Activated T-cell treated with anti-CD3 and anti-CD28 coated beads, Interleukin-2, amount 50 U/mL, for 1 hour (primary cell): Measurements from ENCODE around the gene ARSK.

Experiments
- DNase-seq: peaks from one replicate; pipeline ENCODE4 v3.0.0-alpha.2; 2020

The ARSK gene, protein sequence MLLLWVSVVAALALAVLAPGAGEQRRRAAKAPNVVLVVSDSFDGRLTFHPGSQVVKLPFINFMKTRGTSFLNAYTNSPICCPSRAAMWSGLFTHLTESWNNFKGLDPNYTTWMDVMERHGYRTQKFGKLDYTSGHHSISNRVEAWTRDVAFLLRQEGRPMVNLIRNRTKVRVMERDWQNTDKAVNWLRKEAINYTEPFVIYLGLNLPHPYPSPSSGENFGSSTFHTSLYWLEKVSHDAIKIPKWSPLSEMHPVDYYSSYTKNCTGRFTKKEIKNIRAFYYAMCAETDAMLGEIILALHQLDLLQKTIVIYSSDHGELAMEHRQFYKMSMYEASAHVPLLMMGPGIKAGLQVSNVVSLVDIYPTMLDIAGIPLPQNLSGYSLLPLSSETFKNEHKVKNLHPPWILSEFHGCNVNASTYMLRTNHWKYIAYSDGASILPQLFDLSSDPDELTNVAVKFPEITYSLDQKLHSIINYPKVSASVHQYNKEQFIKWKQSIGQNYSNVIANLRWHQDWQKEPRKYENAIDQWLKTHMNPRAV

DNA sequence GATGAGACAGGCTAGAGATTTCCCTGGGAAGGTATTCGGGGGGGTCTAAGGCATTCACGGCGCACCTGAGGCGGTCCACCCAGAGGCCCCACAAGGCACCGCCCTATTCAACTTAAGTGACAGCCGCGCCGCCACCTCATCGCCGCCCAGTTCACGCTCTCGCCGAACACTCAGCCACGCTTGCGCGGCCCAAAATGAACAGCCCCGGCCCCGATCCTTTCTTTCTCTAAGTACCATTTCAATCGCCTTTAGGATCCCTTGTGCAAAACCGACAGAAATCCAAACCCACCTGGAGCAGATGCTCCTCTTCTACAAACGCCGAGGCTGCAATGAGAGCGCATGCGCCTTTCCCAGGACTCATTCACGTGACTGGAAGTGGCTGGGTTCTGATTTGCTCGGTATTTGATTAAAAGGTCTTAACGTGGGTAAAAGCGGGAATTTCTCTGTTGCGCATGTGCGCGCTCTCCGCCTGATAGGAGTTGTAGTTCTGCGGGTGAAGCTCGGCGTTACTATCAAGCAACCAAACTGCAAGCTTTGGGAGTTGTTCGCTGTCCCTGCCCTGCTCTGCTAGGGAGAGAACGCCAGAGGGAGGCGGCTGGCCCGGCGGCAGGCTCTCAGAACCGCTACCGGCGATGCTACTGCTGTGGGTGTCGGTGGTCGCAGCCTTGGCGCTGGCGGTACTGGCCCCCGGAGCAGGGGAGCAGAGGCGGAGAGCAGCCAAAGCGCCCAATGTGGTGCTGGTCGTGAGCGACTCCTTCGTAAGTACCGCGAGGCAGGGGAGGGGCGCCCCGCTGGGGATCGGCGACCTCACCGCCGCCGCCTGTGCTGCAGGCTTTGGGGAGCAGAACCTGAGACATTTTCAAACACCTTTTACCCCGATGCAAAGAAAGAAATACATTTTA, at the start of gene ARSK, which contains the start of gene SKIC3:
ARSK (plus strand) TSS at position 455 of the 902 bp plus-strand sequence; CDS start at position 633, 178 bp downstream.
SKIC3 (minus strand) TSS at position 331 of the 902 bp plus-strand sequence. CDS start 7,827 bp downstream, outside the sequence.
- peak; percentile 88 for DNase-seq

DNA sequence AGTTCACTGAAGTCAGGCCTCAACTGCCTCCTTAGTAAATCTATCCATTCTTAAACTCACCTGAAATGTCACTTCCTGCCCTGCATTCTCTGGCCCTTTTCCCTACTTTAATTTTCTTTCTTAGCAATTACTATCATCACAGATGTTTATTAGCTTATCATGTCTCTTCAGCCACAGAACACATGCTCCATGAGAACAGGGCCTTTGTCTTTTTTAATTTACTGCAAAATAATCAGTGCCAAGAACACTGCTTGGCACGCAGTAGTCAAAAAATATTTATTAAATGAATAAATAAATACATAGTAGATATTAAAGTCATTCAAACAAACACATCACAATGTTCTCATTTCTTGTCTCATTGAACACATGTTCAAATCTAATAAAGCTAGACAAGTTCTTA, 46.4 kb upstream of the ARSK start:
- no peak for DNase-seq

DNA sequence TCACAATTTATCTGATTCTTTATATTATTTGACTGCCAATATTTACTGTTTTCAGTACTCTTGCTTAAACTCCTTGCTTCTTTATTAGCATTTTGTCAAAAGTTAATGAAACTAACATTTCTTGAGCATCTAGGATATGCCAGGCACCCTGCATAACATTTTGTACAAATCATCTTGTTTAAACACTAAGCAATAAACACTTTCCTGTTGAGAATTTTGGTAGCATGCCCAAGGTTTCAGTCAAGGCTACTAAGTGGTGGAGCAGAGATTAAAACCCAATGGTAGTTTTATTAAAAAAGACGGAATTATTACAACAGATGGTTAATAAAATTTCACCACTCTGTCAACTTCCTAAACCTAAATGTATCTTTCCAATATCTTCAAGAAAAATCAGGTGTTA, 43.3 kb upstream of the ARSK start:
- DNase-seq, result no peak

DNA sequence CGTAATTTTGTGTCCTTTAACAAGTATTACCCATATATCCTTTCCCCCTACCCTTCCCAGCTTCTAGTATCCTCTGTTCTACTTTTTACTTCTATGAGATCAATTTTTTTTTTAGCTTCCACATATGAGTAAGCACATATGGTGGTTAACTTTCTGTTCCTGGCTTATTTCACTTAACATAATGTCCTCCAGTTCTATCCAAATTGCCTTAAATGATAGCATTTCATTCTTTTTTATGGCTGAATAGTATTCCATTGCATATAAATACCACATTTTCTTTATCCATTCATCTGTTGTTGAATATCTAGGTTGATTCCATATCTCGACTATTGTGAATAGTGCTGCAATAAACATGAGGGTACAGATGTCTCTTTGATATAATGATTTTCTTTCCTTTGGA, 36.5 kb upstream of the ARSK start:
- no peak for DNase-seq

DNA sequence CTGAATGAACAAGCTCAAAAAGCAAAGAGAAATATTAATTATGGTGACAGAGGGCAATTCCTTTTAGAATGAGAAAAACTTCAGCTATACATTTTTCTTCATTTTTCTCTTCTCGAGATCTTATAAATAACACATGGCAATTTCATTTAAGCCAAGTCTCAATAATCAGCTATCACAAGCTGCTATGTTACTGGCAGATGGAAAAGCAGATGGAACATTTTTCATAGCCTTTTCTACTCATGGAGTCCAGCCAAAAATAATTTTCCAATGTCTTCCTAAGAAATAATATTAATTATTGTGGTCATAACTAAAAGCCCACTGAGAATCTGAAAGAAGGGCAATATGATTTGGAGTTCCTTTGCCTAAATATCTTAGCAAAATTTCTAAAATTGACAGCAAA, 35.8 kb upstream of the ARSK start:
- DNase-seq, result no peak

DNA sequence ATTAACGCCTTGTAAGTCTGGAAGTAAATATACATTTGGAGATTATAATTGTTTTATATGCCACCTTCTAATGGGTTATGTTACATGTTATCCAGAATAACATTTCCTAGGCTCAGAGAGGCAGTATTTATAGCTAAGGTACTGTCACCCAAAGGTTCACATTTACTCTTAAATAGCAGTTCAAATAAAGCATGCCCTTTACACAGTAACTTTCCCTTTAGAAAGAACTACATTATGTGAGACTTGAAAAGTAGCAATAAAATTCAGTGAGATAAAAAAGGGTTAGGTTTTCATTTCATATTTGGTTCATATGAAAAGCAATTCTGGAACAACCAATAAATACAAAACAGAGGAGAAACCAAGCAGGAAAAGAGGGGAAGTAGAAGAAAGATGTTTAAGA, 35.2 kb upstream of the ARSK start:
- no peak for DNase-seq

DNA sequence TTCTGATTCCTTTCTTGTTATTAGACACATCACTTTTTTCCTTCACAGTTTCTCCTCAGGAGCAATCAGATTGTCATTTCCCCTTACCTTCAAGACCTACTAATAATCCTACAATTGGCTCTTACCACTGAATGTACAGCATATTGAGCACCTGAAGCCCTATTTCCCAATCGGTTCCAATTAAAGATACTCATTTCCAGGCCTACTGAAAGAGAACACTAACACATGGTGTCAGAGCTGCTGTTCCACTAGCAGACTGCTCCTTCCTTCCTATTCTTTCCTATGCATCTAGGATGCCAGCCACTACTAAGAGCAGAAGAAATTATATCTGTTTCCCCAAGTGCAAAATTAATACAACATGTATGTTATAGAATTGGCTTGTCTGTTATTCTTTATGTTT, 34.7 kb upstream of the ARSK start:
- DNase-seq, result no peak

DNA sequence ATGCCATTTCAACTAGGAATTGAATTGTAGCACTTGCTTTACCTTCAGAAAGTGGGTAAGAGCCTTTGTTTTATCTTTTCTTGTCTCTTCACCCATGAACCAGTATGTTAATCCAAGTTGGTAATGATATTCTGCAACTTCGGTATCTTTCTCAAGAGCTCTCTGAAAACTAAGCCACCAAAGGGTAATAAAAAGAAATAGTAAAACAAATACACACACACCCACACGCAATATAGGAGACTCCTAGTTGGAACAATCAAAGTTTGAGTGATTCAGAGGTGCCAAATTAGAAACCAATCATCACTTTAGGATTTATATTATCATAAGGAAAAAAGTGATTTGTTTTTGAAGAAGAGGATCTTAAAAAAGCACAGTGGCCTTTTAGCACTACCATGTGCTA, 30.5 kb upstream of the ARSK start:
- no peak for DNase-seq

DNA sequence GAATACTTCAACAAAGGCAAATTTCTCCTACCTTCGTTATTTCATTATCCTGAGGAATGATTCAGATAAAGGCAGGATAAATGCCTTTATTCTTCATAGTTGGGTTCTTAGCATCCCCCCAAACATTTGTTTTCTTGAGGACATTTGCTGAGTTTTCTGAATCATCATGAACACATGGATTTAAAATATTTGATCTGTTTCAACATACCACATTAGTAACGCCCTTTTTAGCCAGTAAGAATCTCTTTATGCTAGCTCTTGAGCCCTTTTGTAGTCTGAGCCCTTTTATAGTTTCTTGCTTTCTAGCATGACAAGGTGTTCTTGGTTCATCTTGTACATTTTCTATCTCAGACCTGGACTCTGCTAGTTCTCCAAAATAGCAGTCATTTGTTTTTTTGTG, 28.0 kb upstream of the ARSK start:
- no peak for DNase-seq

DNA sequence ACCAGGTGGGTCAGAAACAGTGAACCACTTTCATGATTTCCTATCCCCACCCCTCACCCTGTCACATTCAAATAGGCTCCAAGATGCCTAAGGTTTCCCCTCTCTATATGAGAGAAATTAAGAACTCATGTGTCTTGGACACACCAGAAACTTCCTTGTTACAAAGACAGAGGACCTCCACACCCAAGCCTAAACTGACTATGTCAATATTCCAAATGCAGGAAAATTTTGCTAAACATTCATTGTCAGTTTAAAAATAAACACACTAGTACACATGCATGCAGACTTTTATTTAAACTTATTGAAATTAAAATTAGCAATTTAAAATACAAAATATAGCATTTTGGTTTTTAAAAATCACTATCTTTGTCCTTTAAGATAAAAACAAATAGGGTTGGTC, 26.3 kb upstream of the ARSK start:
- DNase-seq, result no peak

DNA sequence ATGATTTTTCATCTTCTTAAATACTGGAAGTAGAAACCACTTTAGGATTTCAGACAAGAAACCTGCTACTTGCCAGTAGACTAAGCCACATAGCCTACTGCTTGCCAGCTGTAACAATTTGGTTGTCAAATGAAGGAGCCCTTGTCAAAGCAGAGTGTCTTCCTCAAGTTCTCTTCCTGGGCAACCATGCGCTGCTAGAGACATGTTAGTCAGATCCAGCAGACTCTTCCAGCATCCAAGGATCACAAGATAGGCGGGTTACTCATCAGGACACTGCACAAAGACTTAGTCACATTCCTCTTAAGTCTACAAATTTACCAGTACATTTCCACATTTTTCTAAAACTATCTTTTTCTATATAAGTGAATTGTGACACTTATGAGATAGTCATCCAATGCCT, 24.5 kb upstream of the ARSK start:
- DNase-seq, result no peak

DNA sequence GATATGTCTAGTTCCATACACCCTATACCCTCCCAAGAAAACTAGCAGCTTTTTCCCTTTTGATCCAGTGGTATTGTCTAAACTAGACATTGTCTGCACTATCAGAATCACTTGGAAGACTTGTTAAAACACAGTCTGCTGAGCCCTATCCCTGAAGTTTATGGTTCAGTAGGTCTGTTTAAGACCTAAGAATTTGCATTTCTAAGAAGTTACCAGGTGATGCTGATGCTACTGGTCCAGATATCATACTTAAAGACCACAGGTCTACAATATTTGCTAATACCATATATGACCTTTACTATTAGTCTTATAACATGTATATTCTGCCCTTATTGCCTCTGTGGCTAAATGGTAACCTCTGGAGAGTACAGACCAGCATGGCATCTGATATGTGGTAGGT, 23.4 kb upstream of the ARSK start:
- DNase-seq, result no peak

DNA sequence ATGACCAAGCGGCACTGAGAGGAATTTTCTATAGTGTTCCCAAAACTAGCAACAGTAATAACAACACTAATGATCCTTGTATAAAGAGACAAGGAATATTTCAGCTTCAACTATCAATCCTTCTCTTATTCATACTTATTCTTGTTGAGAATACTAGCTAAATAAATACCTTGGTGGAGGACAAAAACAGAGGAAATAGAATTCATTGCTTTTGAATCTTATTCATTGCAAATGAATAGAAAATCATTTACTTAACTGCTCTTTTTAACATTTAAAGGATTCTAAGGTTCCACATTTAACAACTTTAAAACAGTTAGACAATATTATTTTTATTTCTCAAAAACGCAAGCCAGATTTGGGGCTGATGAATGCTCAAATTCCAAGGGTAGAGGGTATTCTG, 22.5 kb upstream of the ARSK start:
- DNase-seq, result no peak

DNA sequence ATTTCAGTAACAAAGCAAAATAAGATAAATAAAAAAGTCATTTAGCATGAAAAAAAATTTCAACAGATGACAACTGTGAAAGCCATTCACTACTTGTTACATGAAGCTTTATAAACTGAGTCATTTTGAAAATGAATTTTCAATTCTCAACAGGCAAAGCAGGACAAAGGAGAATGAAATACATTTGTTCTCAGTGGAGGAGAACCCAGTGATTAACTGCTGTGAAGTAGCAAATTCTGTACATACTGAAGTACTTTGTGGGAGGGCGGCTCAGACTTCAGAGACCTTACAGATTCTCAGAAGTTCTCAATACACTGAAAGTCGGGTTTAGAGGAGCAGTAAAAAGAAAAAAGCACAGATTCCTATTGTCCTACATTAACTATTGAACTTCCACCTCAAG, 21.8 kb upstream of the ARSK start:
- DNase-seq, result no peak

DNA sequence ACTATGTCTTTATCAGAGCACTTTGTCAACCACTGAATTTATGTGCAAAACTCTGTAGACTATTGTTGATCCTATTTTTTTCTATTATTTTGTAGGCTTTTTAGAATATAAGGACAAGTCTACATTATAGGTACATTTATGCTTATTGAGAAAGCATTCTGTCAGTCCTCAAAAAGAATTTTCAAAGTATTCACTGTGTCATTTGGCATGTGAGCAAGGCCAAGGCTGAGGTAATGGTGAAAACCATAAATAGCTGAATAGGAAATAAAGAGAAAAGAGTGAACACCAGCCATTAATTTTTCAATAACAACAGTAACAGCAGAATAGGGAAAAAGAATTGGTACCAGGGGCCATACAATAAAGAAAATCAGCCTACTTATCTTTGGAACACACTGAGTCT, 21.1 kb upstream of the ARSK start:
- no peak for DNase-seq

DNA sequence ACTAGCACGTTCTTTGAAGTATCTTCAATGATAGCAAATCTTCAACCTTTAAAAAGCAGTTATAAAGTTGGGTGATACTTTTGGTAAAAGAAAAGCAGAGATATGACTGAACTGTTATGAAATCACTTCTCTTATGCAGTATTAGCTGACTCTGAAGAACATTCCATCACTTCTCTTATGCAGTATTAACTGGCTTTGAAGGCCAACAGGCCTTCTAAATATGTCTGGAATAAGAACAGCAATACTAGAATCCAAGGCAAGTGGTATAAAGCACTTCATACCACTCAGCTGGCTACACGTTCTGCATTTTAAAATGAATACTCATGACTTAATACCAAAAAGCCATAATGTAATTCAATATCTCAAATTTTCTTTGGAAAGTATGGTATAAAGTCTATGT, 17.4 kb upstream of the ARSK start:
- DNase-seq, result no peak

DNA sequence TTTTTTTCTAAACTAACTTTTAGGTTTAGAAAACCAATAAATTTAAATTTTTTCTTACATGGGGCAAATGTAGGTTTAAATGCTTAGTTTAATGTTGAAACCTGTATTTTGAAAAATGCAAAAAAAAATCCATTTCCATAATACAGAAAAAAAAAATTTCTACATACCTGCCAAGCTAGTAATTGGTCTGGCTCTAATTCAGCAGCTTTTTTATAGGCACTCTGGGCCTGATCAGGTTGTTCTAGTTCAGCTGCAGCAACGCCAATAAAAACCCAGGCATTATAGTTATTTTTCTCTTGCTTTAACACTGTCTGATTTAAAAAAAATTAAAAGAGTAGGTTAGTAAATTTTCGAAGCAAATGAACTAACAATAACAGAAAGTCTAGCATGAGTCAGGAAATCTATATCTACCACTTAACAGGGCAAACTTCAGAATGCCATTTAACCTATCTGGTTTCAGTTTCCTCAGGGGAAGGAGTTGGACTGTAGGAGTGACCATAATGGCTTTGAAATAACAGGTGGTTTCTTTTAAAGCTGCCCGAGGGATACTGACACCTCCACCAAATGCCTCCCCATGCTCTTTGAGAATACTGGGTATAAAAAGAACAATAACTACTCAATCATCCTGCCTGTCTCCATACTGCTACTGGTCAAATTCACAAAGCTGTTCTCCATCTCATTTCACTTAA, 11.7 kb upstream of the ARSK start:
- DNase-seq, result no peak

DNA sequence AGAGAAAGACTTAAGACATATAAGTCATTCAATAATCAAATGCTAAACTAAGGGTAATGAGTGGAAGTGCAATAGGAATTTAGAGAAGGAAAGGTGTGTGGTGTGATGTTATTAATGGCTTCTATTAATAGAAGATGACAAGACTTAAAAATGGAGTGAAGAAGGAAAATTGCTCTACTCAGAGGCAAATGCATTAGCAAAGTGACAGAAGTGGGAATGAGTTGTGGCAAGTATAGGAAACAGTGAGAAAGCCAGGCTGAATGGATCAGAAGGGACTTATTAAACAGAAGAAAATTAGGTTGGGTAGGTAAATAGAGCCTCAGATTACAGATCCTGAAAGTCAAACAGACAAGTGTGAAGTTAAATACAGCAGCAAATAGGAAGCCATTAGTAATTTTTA, 5.9 kb upstream of the ARSK start:
- DNase-seq, result no peak

DNA sequence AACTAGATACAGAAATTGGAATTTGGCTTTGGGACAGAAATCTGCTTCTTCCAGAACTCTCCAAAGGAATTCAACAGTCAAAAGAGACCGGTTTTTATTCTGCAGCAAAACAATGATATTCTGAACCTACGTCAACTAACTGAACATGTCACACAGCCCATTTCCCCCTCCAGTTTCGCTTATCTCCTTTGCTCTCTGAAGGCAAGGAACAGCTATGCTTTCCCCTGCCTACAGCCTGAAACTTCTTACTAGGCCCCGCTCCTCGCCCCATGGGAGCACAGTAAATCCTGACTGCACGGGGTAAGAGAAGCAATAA, 612 bp upstream of the ARSK start:
- DNase-seq, result no peak

DNA sequence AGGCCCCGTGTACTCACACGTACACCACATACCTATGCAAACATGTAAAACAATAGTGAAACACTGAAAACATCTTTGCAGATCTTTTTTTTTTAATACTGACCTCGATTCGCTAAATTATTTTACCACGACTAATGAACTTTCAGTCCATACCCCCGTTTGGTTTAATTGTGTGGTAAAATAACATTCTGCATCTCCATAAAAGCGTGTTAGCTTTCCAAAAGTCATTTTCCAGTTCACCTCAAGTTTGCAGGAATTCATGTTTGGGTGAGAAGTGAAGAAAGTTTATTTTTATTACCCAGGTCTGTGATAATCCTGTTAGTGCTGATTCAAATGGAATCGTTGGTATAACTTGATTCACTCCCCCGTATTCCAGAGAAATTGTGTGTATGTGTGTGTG, 652 bp downstream of the ARSK start:
- no peak for DNase-seq

DNA sequence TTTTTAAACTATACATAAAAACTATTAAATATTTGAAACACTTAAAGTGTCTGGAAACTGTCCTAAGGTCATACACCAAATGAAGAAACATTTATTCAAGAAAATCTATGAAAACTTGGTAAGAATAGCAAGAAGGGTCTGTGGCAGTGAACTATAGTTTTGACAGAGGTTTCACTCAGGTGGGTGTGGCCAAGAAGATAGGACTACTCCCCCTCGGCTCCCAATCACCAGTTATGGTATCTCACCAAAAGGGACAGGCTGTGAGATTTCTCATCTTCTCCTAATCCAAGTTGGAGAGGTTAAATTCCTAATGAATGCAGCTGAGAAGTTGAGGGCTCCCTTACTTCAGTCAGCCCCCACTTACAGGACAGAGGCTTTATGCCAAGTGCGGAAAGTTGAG, 2.9 kb downstream of the ARSK start:
- DNase-seq, result no peak

DNA sequence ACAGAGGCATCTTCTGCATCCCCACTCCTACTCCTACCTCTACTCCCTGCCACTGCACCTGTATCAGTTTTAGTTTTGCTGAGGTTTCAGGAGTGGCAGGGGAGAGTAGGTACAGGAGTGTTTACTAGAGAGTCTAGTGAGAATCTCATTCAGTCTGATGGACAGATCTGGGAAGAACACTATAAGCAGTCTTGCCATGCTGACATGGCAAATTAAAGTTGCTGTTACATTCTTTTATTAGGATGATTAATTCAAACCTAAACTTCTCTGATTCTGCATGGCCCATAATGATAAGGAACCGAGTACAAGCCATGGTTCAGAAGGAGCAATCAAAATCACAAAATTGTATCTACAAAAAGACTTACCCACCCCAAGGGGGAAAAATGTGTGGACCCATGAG, 7.4 kb downstream of the ARSK start:
- no peak for DNase-seq

DNA sequence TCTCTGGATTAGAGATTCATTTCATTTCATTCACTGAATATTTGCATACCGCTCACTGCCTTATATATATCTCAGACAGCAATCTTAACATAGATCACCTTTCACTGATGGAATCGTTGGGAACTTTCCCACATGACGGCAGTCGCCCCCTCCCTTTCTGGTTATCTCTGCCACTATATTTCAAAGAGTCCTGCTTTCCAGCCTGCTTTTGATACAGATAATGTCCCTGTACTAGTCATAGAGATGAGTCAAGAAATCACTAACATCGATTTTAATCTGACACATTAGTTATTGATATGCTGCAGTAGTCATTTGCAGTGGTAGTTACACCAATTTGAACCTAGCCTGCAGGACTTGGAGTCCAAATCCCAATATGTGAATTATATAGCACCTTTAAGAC, 8.5 kb downstream of the ARSK start:
- no peak for DNase-seq
